H1 (cell line): ENCODE measurements around the gene OR2A2.

Source experiments
- CEBPB ChIP-seq: IDR thresholded peaks from 2 replicates; pipeline ENCODE4 v1.6.1; 2012; ENCODE audit warnings: low read depth, low read length
- CHD1 ChIP-seq: IDR thresholded peaks from 2 replicates; pipeline ENCODE4 v1.6.1; 2012; ENCODE audit warnings: low read depth, low read length, improper control_type of control experiment
- CTCF ChIP-seq, 3 experiments: IDR thresholded peaks; 1 replicate in 2 of 3; 2 replicates in 1 of 3; pipeline versions ENCODE4 v1.5.1 to v1.6.1; 2011; ENCODE audit warnings: low read length in 3 of 3, mild to moderate bottlenecking in 3 of 3, inconsistent platforms in 2 of 3, low read depth in 1 of 3, moderate library complexity in 1 of 3; ENCODE audit not compliant: insufficient read depth in 1 of 3; ENCODE audit errors: control extremely low read depth in 1 of 3
- FOSL1 ChIP-seq: IDR thresholded peaks from 2 replicates; pipeline ENCODE4 v1.6.1; 2011; ENCODE audit warnings: mild to moderate bottlenecking, low read depth, low read length, moderate library complexity; ENCODE audit not compliant: insufficient read depth
- JUN ChIP-seq: IDR thresholded peaks from 2 replicates; pipeline ENCODE4 v1.6.1; 2011; ENCODE audit warnings: low read depth, mild to moderate bottlenecking, improper control_type of control experiment, low read length
- KDM1A ChIP-seq: fragments of 200-600, 300-600 bp; sonication (generic); IDR thresholded peaks from 2 replicates; pipeline ENCODE4 v1.7.1; 2016; ENCODE audit warnings: mild to moderate bottlenecking, low read length, borderline replicate concordance
- MAFK ChIP-seq: IDR thresholded peaks from 2 replicates; pipeline ENCODE4 v1.6.1; 2012; ENCODE audit warnings: low read depth, mild to moderate bottlenecking, improper control_type of control experiment, low read length
- NRF1 ChIP-seq: IDR thresholded peaks from 2 replicates; pipeline ENCODE4 v1.6.1; 2011; ENCODE audit warnings: mild to moderate bottlenecking, low read depth, low read length, improper control_type of control experiment
- POLR2A ChIP-seq, 2 experiments: IDR thresholded peaks; 1 replicate in 1 of 2; 2 replicates in 1 of 2; pipeline ENCODE4 v1.6.1; 2011; ENCODE audit warnings: low read depth in 2 of 2, low read length in 2 of 2, mild to moderate bottlenecking in 2 of 2; ENCODE audit errors: control extremely low read depth in 1 of 2
- SIN3A ChIP-seq, 2 experiments: IDR thresholded peaks in 1 of 2; conservative IDR thresholded peaks in 1 of 2; 2 replicates each; pipeline ENCODE4 v1.6.1; 2011 to 2012; ENCODE audit warnings: low read length in 2 of 2, improper control_type of control experiment in 1 of 2, low read depth in 1 of 2, mild to moderate bottlenecking in 1 of 2
- TAF1 ChIP-seq: IDR thresholded peaks from 2 replicates; pipeline ENCODE4 v1.6.1; 2011; ENCODE audit warnings: mild to moderate bottlenecking, low read depth, low read length
- USF2 ChIP-seq: IDR thresholded peaks from 2 replicates; pipeline ENCODE4 v1.6.1; 2011; ENCODE audit warnings: low read length, improper control_type of control experiment
- TF ChIP-seq, protein P1 (sequence below): IDR thresholded peaks from 2 replicates; pipeline ENCODE4 v1.6.1; 2011; ENCODE audit warnings: low read depth, mild to moderate bottlenecking, low read length; ENCODE audit not compliant: insufficient read depth
- TF ChIP-seq, protein P2 (sequence below): IDR thresholded peaks from 2 replicates; pipeline ENCODE4 v1.6.1; 2012; ENCODE audit warnings: inconsistent platforms

DNA sequence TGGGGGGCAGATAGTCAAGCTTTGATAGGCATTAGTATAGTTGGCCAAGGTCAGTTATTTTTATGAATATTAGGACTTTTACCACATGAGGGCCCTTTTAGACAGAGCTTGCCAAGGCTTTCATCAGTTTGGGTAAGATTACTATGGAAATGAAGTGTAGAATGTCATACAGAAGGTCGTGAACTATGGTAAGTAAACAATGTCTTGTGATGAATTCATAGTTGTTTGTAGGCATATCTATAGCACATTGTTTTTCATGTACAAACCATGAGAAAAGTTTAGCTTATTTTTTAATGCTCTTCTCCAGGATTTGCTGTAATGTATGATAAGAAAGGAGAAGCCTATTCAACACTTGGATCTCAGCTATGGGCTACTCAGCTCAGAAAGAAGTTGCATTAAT lies 4.3 kb downstream of the OR2A2 start:
- TF ChIP-seq CTCF (IDR thresholded peaks at IDR 0.05; ENCODE audit: control extremely low read depth in 1 of 3, insufficient read depth in 1 of 3, low read depth in 1 of 3, low read length in 3 of 3) (no peak), MAFK (no peak), POLR2A (IDR thresholded peaks at IDR 0.05; ENCODE audit: control extremely low read depth in 1 of 2, low read depth in 2 of 2, low read length in 2 of 2) (no peak), KDM1A (no peak), JUN (no peak), SIN3A (conservative IDR thresholded peaks at IDR 0.05 in 1 of 2, IDR thresholded peaks at IDR 0.05 in 1 of 2; ENCODE audit: low read depth in 1 of 2, low read length in 2 of 2) (no peak), USF2 (no peak), CHD1 (no peak), TAF1 (no peak), CEBPB (no peak), FOSL1 (no peak), NRF1 (no peak)
- TF ChIP-seq, protein P1, sequence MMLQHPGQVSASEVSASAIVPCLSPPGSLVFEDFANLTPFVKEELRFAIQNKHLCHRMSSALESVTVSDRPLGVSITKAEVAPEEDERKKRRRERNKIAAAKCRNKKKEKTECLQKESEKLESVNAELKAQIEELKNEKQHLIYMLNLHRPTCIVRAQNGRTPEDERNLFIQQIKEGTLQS, result no peak
- TF ChIP-seq, protein P2, sequence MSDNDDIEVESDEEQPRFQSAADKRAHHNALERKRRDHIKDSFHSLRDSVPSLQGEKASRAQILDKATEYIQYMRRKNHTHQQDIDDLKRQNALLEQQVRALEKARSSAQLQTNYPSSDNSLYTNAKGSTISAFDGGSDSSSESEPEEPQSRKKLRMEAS, result no peak
